Measurements from ENCODE around the gene DAG1.

Gene DAG1

GRCh38 chr3:49531218-49531617 is 61.2 kb downstream of the DAG1 start:
- H3K27ac ChIP-seq, result no peak overlapping the region
- no peak for TF ChIP-seq CTCF (conservative IDR thresholded peaks at IDR 0.05)

GRCh38 chr3:49531715-49532114 is 61.6 kb downstream of the DAG1 start:
- no peak for TF ChIP-seq CTCF (conservative IDR thresholded peaks at IDR 0.05)
- no peak overlapping the region for H3K27ac ChIP-seq

- no peak overlapping the region for H3K27ac ChIP-seq
- TF ChIP-seq CTCF (conservative IDR thresholded peaks at IDR 0.05), result no peak
Measured at GRCh38 chr3:49533031-49533430, 63.0 kb downstream of the DAG1 start.

- TF ChIP-seq CTCF (conservative IDR thresholded peaks at IDR 0.05), result no peak
- H3K27ac ChIP-seq, result no peak overlapping the region
Measured at GRCh38 chr3:49533786-49534519, 63.9 kb downstream of the DAG1 start.

- no peak for TF ChIP-seq CTCF (conservative IDR thresholded peaks at IDR 0.05)
- no peak overlapping the region for H3K27ac ChIP-seq
Measured at GRCh38 chr3:49534581-49535441, 64.7 kb downstream of the DAG1 start.

- TF ChIP-seq CTCF (conservative IDR thresholded peaks at IDR 0.05), result no peak
- H3K27ac ChIP-seq, result no peak overlapping the region
Measured at GRCh38 chr3:49535971-49536874, 66.2 kb downstream of the DAG1 start.

Measured in VCaP (cell line).